Measurements from ENCODE around the gene NFATC3. TPM values are rescaled to one million over a fixed set of nuclear protein-coding genes. Genes with fewer than 3 reads are reported as not detected.
A peak's percentile ranks its signal among the peaks of the same experiment; 100 is the strongest.

NFATC3 gene
- total RNA-seq, 2 experiments from 2014 or later, result 84.8 to 94.4 TPM

- ChIA-PET POLR2A (interaction anchor here (0.6 to 5.1 kb wide), 19 partner anchors 8 to 185 kb away, joined by 3 to 151 read pairs (median 6); partner anchors contain the start of genes ESRP2, NFATC3, PLA2G15 and PRMT7), CTCF (interaction anchor here (0.6 to 5.8 kb wide), 15 partner anchors 10 to 246 kb away, joined by 3 to 278 read pairs (median 4); partner anchors contain the start of genes PLA2G15, PRMT7 and SLC7A6OS)
- ATAC-seq (ENCODE audit: poor library complexity), result peak; percentile 69
- TF ChIP-seq CTCF (IDR thresholded peaks at IDR 0.05), result peak; percentile 63
- Mint-ChIP-seq H3K9me3 (no peaks in the 10 kb centered on the region), H3K36me3 (ENCODE audit: low read depth) (peaks cover 46% of the 10 kb centered on the region), H3K4me3 (peak within 1 kb of the TSS; percentile 98), H3K27ac (peak within 1 kb of the TSS; percentile 94), H3K27me3 (no peaks in the 10 kb centered on the region), H3K4me1 (ENCODE audit: low read depth) (peaks cover 62% of the 10 kb centered on the region)
- peak; percentile 59 to 94 (median 76) for DNase-seq
- intact Hi-C loops (cut with DNase I, micrococcal nuclease), result loop anchor here (1.0 to 5.0 kb wide), 7 partner anchors 12 to 253 kb away; partner anchors contain the start of genes PRMT7 (in 1 of the 2) and SLC7A6OS (in 1 of the 2)
- H3K27me3 ChIP-seq (ENCODE audit: control insufficient read depth in 1 of 2, insufficient read depth in 2 of 2, low read length in 2 of 2), result no peaks in the 10 kb centered on the region
- peak within 1 kb of the TSS; percentile 74 for H3K4me3 ChIP-seq (ENCODE audit: low read length)
- peaks cover 24% of the 10 kb centered on the region for H3K36me3 ChIP-seq (ENCODE audit: insufficient read depth, low read length)
- no peaks in the 10 kb centered on the region for H3K9me3 ChIP-seq (ENCODE audit: control insufficient read depth in 1 of 2, insufficient read depth in 1 of 2, low read length in 2 of 2)
- H3K27ac ChIP-seq (ENCODE audit: low read depth in 1 of 2, low read length in 2 of 2), result peak within 1 kb of the TSS; percentile 96 to 99
- H3K4me1 ChIP-seq (ENCODE audit: insufficient read depth, low read length), result peaks cover 62% of the 10 kb centered on the region
Observed at GRCh38 chr16:68264128-68265077, 179.2 kb downstream of the NFATC3 start, which contains the start of gene SLC7A6. Gene SLC7A6 (plus strand): TSS chr16:68264526. CDS start chr16:68274727, 10,201 bp downstream.

GRCh38 chr16:68265078-68265920 lies 180.1 kb downstream of the NFATC3 start:
- no peaks in the 10 kb centered on the region for H3K9me3 Mint-ChIP-seq
- H3K4me3 ChIP-seq (ENCODE audit: low read length), result peak overlapping the region; percentile 74
- TF ChIP-seq CTCF (IDR thresholded peaks at IDR 0.05), result no peak
- H3K36me3 ChIP-seq (ENCODE audit: insufficient read depth, low read length), result peaks cover 22% of the 10 kb centered on the region
- H3K36me3 Mint-ChIP-seq (ENCODE audit: low read depth), result peaks cover 51% of the 10 kb centered on the region
- peaks cover 71% of the 10 kb centered on the region for H3K4me1 ChIP-seq (ENCODE audit: insufficient read depth, low read length)
- ATAC-seq (ENCODE audit: poor library complexity) (peak; percentile 28), DNase-seq (peak in 10 of 14 experiments; percentile 17 to 85 (median 56))
- ChIA-PET POLR2A (interaction anchor here (0.6 to 5.1 kb wide), 4 partner anchors 10 to 70 kb away, joined by 3 to 151 read pairs (median 60); partner anchors contain the start of genes PRMT7 and SLC7A6OS), CTCF (interaction anchor here (5.3 to 5.8 kb wide), 2 partner anchors 25 to 61 kb away, joined by 148 to 278 read pairs; no protein-coding TSS in a partner anchor)
- no peaks in the 10 kb centered on the region for H3K9me3 ChIP-seq (ENCODE audit: control insufficient read depth in 1 of 2, insufficient read depth in 1 of 2, low read length in 2 of 2)
- H3K27me3 ChIP-seq (ENCODE audit: control insufficient read depth in 1 of 2, insufficient read depth in 2 of 2, low read length in 2 of 2), result no peaks in the 10 kb centered on the region
- no peaks in the 10 kb centered on the region for H3K27me3 Mint-ChIP-seq
- peak overlapping the region; percentile 94 for H3K27ac Mint-ChIP-seq
- intact Hi-C loops (cut with DNase I, micrococcal nuclease), result loop anchor here (1.0 to 2.0 kb wide), 4 partner anchors 11 to 23 kb away; no protein-coding TSS in a partner anchor
- H3K4me3 Mint-ChIP-seq, result peak overlapping the region; percentile 93
- H3K4me1 Mint-ChIP-seq (ENCODE audit: low read depth), result peaks cover 71% of the 10 kb centered on the region
- H3K27ac ChIP-seq (ENCODE audit: low read depth in 1 of 2, low read length in 2 of 2), result peak overlapping the region; percentile 93 to 99
